BJ (cell line): Measurements from ENCODE around the gene ATP6V0A1. TPM values are rescaled to one million over a fixed set of nuclear protein-coding genes. Genes with fewer than 3 reads are reported as not detected.

Experiments
- CTCF ChIA-PET: fragments of 350-600 bp; formaldehyde crosslinking; extraction: SDS; loops from one replicate; lab custom pipeline; 2021; ENCODE audit warnings: antibody characterized with exemption, inconsistent platforms; lab: Yijun Ruan, JAX
- POLR2A ChIA-PET: fragments of 300-600 bp; sonication (Branson Sonifier 250); formaldehyde crosslinking; extraction: SDS; loops from one replicate; lab custom pipeline; 2021; ENCODE audit warnings: antibody characterized with exemption; lab: Charles Lee
- DNase-seq: peaks from one replicate; pipeline ENCODE4 v3.0.0-alpha.2; 2011; ENCODE audit warnings: low read depth
- H3K27me3 ChIP-seq: 2 replicates; pipeline ENCODE4 v1.6.0; 2011; ENCODE audit warnings: low read length; ENCODE audit not compliant: control insufficient read depth, insufficient read depth
- H3K36me3 ChIP-seq: 2 replicates; pipeline ENCODE4 v1.5.1; 2011; ENCODE audit warnings: low read length; ENCODE audit not compliant: control insufficient read depth, insufficient read depth
- H3K4me3 ChIP-seq: 2 replicates; pipeline ENCODE4 v1.5.1; 2011; ENCODE audit warnings: low read depth, mild to moderate bottlenecking, control low read depth, low read length
- CTCF ChIP-seq: IDR thresholded peaks from 2 replicates; pipeline ENCODE4 v1.5.1; 2011; ENCODE audit warnings: low read depth, mild to moderate bottlenecking, control low read depth, inconsistent platforms, low read length, moderate library complexity; ENCODE audit not compliant: insufficient read depth
- polyA plus RNA-seq: library from polyadenylated mRNA; depleted of rRNA; stranded (reverse); fragments of >200 nt; gene quantifications from 2 replicates; pipeline ENCODE4 v1.2.3, GENCODE V29; 2011

Gene ATP6V0A1
- polyA plus RNA-seq, 1 experiment: 37.1 TPM

GRCh38 chr17:42498828-42499227 lies 40.1 kb downstream of the ATP6V0A1 start:
- Histone ChIP-seq H3K36me3 (peaks cover 3% of the 10 kb centered on the region), H3K4me3 (no peak overlapping the region), H3K27me3 (no peaks in the 10 kb centered on the region)
- TF ChIP-seq CTCF: no peak
- ChIA-PET POLR2A (no interaction called here), CTCF (no interaction called here)
- no peak for DNase-seq

GRCh38 chr17:42502091-42502490 lies 43.4 kb downstream of the ATP6V0A1 start:
- Histone ChIP-seq H3K36me3 (peaks cover 3% of the 10 kb centered on the region; the same call in 1 of the 2 replicates), H3K4me3 (no peak overlapping the region), H3K27me3 (no peaks in the 10 kb centered on the region)
- CTCF ChIA-PET: interaction anchor here (1.3 kb wide), 1 partner anchor 16 kb away, joined by 3 read pairs; no protein-coding TSS in a partner anchor
- DNase-seq: no peak
- no peak for TF ChIP-seq CTCF
- POLR2A ChIA-PET: no interaction called here

GRCh38 chr17:42502926-42503325 lies 44.2 kb downstream of the ATP6V0A1 start:
- no peaks in the 10 kb centered on the region for H3K27me3 ChIP-seq
- peaks cover 5% of the 10 kb centered on the region; the same call in 1 of the 2 replicates for H3K36me3 ChIP-seq
- TF ChIP-seq CTCF: no peak
- DNase-seq: no peak
- no peak overlapping the region for H3K4me3 ChIP-seq
- CTCF ChIA-PET: interaction anchor here (1.3 kb wide), 1 partner anchor 15 kb away, joined by 3 read pairs; no protein-coding TSS in a partner anchor
- POLR2A ChIA-PET: no interaction called here

GRCh38 chr17:42507671-42508070 lies 49.0 kb downstream of the ATP6V0A1 start:
- Histone ChIP-seq H3K36me3 (peaks cover 8% of the 10 kb centered on the region), H3K4me3 (no peak overlapping the region), H3K27me3 (no peaks in the 10 kb centered on the region)
- ChIA-PET CTCF (interaction anchor here (1.0 kb wide), 1 partner anchor 13 kb away, joined by 3 read pairs; no protein-coding TSS in a partner anchor), POLR2A (no interaction called here)
- no peak for DNase-seq
- TF ChIP-seq CTCF: no peak

GRCh38 chr17:42508426-42509165 lies 49.9 kb downstream of the ATP6V0A1 start:
- peaks cover 6% of the 10 kb centered on the region for H3K36me3 ChIP-seq
- H3K4me3 ChIP-seq: no peak overlapping the region
- no peak for TF ChIP-seq CTCF
- H3K27me3 ChIP-seq: no peaks in the 10 kb centered on the region
- ChIA-PET POLR2A (no interaction called here), CTCF (interaction anchor here (1.2 kb wide), 1 partner anchor 9 kb away, joined by 6 read pairs; no protein-coding TSS in a partner anchor)
- no peak for DNase-seq
